ENCODE data around the gene PLOD1.
A peak's percentile ranks its signal among the peaks of the same experiment; 100 is the strongest.
"Not testable (repeated sequence)": the region's sequence is repeated elsewhere in the genome, so short reads cannot be mapped to it uniquely, and the experiment has no call there.

Gene PLOD1

DNA sequence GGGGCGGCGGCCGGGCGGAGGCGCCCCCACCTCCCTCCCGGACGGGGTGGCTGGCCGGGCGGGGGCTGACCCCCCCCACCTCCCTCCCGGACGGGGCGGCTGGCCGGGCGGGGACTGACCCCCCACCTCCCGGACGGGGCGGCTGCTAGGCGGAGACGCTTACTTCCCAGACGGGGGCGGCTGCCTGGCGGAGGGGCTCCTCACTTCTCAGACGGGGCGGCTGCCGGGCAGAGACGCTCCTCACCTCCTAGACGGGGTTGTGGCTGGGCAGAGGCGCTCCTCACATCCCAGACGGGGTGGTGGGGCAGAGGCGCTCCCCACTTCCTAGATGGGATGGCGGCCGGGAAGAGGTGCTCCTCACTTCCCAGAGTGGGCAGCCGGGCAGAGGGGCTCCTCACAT lies 73.8 kb downstream of the PLOD1 start:
- not testable (repeated sequence) for DNase-seq

DNA sequence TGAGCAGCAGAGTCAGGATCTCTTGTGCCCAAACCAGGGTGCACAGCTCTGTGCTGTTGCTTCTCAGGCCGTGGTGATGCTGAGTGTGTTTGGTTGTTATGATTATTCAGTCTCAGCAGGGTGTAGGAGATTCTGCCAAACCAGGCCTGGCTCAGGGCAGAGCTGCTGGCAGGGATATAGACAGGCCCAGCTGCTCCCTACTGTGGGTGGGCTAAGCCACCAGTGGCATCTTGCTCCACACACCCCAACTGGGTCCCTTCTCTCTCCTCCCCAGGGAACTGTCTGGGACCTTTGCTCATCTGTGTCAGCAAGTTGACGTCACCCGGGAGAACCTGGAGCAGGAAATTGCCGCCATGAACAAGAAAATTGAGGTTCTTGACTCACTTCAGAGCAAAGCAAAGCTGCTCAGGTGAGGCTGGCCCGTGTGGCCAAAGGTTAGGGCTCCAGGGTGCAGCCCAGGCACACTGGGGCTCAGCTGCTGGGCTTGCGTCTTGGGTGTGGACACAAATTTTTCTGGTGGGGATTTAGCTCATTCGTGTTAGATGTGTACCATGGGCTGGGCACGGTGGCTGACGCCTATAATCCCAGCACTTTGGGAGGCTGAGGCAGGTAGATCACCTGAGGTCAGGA lies 74.9 kb downstream of the PLOD1 start:
- no peak for DNase-seq

DNA sequence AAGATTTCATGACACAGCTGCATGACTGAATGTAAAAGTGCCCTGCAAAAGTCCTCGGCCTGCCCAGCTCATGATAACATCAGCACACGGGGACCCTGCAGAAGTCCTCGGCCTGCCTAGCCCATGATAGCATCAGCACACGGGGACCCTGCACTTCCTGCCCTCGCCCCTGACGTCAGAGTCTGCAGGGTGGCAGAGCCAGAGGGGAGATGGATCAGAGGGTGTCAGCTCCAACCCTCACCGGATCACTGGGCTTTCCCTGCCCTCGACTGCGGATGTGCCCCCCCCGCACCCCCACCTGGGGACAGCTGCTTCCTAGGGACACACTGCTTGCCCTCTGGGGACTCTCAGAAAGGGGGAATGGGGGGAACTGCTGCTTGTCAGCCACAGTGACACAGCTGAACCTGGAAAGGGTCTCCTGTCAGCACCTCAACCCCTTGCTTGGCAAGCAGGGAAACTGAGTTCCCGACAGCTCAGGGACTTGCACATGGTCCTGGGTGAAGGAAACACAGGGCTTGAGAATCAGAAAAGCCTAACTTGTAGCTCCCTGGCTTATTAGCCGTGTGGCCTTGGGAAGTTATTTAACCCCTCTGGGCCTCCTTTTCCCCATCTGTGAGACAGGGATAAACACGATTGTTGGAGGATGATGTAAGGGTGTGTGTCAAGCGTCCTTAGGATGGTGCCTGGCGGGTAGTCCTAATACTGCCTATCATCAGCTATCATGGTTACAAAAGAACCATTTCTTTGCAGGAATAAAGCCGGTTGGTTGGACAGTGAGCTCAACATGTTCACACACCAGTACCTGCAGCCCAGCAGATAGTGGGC lies 76.4 kb downstream of the PLOD1 start:
- no peak for DNase-seq

DNA sequence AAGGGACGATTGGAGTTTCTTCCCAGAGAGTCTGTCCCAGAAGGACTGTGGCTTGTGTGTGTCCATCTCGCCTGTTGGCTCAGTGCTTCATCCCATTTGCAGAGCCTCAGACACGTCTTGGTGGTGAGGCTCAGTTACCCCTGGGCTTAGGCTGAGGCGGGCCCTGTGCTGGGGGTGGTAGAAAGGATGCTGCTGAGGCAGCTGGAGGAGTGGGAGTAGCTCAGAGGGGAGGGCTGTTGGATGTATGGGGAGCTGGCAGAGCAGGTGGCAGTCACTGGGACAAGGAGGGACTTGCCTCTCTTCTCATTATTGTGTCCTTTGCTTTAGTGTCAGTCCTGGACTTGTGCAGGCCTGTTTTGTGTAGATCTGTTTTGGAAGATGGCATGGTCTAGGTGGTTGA lies 77.5 kb downstream of the PLOD1 start:
- DNase-seq = no peak

DNA sequence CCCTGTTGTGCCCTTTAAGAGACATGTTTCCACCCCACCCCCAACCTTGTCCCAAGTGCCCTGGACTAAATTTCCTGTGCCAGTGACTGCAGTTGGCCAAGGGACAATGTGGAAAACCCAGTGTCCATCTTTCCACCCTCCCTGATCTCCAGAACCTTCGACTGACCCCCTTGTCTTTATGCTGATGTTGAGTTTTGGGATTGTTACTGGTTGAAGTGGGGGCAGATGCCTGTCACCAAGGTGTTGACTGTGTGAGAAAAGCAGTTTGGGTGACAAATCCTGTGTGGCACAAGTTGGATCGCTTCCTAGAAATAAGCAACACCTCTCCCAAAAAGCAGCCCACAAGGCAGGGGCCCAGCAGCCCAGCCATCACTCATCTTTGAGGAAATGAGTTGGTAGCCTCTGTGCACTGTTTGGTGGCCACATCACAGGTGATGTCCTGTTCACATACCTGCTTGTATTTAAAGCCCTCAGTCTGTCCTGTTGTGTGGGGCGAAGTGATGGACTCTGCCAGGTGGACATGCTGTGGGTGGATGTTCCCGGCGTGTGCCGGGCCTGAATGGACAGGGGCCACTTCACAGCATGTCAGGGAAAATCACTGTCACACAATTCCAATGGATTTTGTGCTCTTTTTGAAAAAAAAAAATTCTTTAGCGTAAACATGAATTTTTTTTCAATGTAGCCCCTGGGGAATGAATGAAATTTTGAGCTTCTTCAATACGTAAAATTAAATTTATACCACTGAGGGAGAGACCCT lies 78.2 kb downstream of the PLOD1 start:
- no peak for DNase-seq

DNA sequence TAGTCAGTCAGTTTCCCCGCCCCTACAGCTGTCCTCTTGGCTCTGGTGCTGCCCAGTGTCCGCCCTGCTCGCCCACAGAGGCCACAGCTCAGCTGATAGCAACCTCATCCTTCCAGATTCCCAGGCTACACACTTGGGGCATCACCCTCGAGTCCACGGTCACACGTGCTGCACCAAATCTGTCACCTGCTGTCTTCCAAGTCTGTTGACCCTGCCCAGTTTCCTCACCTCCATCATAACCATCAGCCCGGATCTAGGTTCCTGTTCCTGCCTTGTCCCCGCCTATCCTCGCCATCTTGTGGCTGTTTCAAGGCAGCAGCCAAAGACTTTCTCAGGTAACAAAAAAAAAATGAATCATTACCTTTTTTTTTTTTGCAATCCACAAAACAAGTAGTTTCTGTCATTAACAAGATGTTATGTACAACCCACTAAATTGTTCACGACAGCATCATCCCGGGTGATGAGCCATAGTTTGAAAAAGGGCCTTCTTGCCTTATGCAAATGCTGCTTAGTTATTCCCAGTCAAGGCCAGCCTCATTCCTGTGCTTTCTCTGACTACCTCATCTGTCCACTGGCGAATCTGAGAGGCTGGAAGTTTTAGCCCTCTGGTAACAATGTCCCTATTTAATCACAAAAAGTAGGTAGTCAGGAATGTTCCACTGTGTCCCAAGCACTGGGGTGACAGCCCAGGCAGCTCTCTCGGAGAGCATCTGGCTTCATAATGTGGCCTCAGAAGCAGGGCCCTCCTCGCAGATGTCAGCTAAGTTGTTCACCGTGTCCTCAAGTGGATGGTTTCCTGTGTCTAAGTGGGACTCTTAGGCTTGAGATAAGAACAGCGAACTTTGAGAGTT lies 79.8 kb downstream of the PLOD1 start:
- no peak for DNase-seq

DNA sequence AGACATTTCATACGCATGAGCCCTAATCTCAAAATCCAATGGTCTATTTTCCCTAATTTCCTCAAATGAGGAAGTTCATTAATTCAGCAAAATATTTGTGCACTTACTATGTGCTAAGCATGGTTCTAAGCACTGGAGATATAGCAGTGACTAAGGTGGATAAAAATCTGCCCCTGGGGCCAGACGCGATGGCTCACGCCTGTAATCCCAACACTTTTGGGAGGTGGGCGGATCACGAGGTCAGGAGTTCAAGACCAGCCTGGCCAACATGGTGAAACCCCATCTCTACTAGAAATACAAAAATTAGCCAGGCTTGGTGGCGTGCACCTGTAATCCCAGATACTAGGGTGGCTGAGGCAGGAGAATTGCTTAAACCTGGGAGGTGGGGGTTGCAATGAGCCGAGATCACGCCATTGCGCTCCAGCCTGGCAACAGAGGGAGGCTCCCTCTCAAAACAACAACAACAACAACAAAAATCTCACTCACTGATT lies 80.5 kb downstream of the PLOD1 start:
- no peak for DNase-seq

DNA sequence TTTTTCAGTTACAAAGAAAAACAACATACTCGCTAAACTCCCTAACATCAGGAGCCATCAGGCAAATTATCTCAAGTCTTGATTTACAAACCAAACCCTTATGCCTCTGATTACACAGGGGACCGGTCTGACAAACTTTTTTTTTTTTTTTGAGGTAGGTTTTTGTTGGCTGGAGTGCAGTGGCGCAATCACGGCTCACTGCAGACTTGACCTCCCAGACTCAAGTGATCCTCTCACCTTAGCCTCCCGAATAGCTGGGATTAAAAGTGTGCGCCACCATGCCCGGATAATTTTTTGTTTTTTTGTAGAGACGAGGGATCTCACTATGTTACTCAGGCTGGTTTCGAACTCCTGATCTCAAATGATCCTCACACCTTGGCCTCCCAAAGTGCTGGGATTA lies 81.0 kb downstream of the PLOD1 start:
- DNase-seq = no peak

DNA sequence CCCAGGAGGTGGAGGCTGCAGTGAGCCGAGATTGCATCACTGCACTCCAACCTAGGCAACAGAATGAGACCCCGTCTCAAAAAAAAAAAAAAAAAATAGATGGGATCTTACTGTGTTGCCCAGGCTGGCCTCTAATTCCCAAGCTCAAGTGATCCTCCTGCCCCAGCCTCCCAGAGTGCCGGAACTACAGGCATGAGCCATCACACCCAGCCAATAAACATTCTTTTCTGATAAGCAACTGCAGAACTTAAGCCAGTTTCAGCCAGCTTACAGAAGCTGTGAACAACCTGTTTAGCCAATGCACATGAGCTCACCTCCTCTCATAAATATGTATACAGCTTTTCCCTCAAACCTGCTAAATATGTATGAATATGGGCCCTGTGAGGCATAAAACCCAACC lies 81.7 kb downstream of the PLOD1 start:
- peak in 1 of 2 experiments; percentile 20 for DNase-seq

DNA sequence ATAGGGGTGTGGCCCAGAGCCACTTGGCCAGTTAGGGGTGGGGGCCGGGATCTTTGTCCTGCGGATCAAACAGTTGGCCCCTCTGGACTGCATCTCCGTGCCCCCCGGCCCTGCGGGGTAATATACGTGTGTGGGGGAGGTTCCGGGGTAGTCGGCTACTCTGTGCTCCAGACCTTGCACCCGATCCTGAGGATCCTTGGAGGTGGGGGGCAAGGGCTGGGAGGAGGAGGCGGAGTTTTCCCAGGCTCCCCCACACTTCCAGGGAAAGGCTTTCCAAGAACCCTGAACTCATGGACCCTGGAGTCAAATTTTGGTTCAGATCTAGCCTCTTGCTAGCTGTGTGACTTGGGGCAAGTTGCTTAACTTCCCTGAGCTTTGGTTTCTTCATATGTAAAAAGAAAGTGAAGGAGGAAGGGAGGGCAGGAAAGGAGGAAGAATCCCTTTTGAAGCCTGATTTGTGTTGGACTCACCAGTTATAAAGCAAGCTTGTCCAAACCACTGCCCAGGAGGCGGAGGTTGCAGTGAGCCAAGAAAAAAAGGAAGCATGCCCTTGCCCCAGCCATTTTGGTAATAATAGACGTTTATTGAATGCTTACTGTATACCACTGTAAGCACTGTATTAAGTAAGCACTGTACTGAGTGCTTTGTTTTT lies 85.5 kb downstream of the PLOD1 start:
- no peak for DNase-seq

DNA sequence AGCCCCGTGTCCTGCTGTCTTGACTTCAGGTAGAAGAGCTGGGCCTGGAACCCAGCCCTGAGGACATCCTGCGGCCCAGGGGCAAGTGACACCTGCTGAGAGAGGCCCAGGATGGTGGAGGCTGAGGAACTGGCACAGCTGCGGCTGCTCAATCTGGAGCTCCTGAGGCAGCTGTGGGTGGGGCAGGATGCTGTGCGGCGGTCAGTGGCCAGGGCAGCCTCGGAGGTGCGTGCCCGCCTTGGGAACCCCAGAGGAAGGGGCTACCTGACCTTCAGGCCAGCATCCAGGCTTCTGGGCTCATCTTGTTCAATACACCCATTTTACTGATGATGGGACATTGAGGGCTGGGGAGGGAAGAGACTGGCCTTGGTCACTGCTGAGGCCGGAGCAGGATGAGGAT lies 87.1 kb downstream of the PLOD1 start:
- no peak for DNase-seq

DNA sequence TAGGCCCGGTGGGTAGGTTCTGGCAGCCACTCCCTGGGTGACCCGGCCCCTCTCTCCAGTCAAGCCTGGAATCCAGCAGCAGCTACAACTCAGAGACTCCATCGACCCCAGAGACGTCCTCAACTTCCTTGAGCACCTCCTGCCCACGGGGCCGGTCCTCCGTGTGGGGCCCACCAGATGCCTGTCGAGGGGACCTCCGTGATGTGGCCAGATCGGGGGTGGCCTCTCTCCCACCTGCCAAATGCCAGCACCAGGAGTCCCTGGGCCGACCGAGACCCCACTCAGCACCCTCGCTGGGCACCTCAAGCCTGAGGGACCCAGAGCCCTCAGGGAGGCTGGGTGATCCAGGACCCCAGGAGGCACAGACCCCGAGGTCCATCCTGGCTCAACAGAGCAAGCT lies 87.5 kb downstream of the PLOD1 start:
- no peak for DNase-seq
